Keratinocyte (primary cell): ENCODE data around the gene CPB1. TPM values are rescaled to one million over a fixed set of nuclear protein-coding genes. Genes with fewer than 3 reads are reported as not detected.
"Not testable (repeated sequence)": the region's sequence is repeated elsewhere in the genome, so short reads cannot be mapped to it uniquely, and the experiment has no call there.

Source experiments
- DNase-seq: peaks from one replicate; pipeline ENCODE4 v3.0.0-alpha.2; 2011; ENCODE audit warnings: low read depth, missing footprints, low spot score
- FAIRE-seq: peaks from 2 replicates; lab custom pipeline; 2011; peaks lifted over from hg19 to GRCh38; lab: Jason Lieb, UNC
- H2AFZ ChIP-seq: 2 replicates; pipeline ENCODE4 v1.6.0; 2012; ENCODE audit warnings: low read length, control low read depth, inconsistent platforms; ENCODE audit not compliant: control insufficient read depth
- H3K27ac ChIP-seq: 2 replicates; pipeline ENCODE4 v1.5.1; 2011; ENCODE audit warnings: low read length; ENCODE audit not compliant: control insufficient read depth, insufficient read depth
- H3K27me3 ChIP-seq: 3 replicates; pipeline ENCODE4 v1.6.0; 2011; ENCODE audit warnings: low read length; ENCODE audit not compliant: control insufficient read depth, insufficient read depth; ENCODE audit errors: extremely low read depth
- H3K36me3 ChIP-seq, 2 experiments: 2 replicates in 1 of 2; 3 replicates in 1 of 2; pipeline ENCODE4 v1.5.1; 2011; ENCODE audit warnings: low read length in 2 of 2, mild to moderate bottlenecking in 1 of 2; ENCODE audit not compliant: control insufficient read depth in 2 of 2, insufficient read depth in 2 of 2; ENCODE audit errors: extremely low read depth in 1 of 2
- H3K4me1 ChIP-seq: 3 replicates; pipeline ENCODE4 v1.5.1; 2011; ENCODE audit warnings: low read length; ENCODE audit not compliant: control insufficient read depth, insufficient read depth; ENCODE audit errors: extremely low read depth
- H3K4me2 ChIP-seq: 3 replicates; pipeline ENCODE4 v1.6.0; 2011; ENCODE audit warnings: low read depth, low read length; ENCODE audit not compliant: control insufficient read depth, insufficient read depth; ENCODE audit errors: extremely low read depth
- H3K4me3 ChIP-seq, 3 experiments: fragments of 200-600 bp in 1 of 3; sonication (generic) in 1 of 3; 2 replicates in 2 of 3; 3 replicates in 1 of 3; pipeline ENCODE4 v1.5.1; 2011 to 2016; ENCODE audit warnings: low read length in 3 of 3, mild to moderate bottlenecking in 3 of 3, control low read depth in 2 of 3, inconsistent platforms in 1 of 3, low read depth in 1 of 3, mixed read lengths in 1 of 3, mixed run types in 1 of 3, moderate library complexity in 1 of 3; ENCODE audit not compliant: control insufficient read depth in 2 of 3, insufficient read depth in 2 of 3; ENCODE audit errors: extremely low read depth in 1 of 3
- H3K79me2 ChIP-seq: 2 replicates; pipeline ENCODE4 v1.6.0; 2012; ENCODE audit warnings: low read length; ENCODE audit not compliant: control insufficient read depth, insufficient read depth
- H3K9ac ChIP-seq: 3 replicates; pipeline ENCODE4 v1.6.0; 2011; ENCODE audit warnings: low read length; ENCODE audit not compliant: control insufficient read depth, insufficient read depth; ENCODE audit errors: extremely low read depth
- H3K9me1 ChIP-seq: 3 replicates; pipeline ENCODE4 v1.6.0; 2011; ENCODE audit warnings: low read length; ENCODE audit not compliant: control insufficient read depth, insufficient read depth; ENCODE audit errors: extremely low read depth
- H3K9me3 ChIP-seq: 2 replicates; pipeline ENCODE4 v1.5.1; 2012; ENCODE audit warnings: low read depth, low read length; ENCODE audit not compliant: control insufficient read depth
- H4K20me1 ChIP-seq: 3 replicates; pipeline ENCODE4 v1.6.0; 2011; ENCODE audit warnings: low read length; ENCODE audit not compliant: control insufficient read depth, insufficient read depth; ENCODE audit errors: extremely low read depth
- CTCF ChIP-seq, 3 experiments: IDR thresholded peaks in 1 of 3; conservative IDR thresholded peaks in 1 of 3; optimal IDR thresholded peaks in 1 of 3; 2 replicates in 2 of 3; 3 replicates in 1 of 3; pipeline versions ENCODE3 to v1.5.1; 2011; ENCODE audit warnings: low read length in 3 of 3, mild to moderate bottlenecking in 3 of 3, moderate library complexity in 2 of 3, control low read depth in 1 of 3, inconsistent platforms in 1 of 3; ENCODE audit not compliant: insufficient read depth in 2 of 3; ENCODE audit errors: extremely low read depth in 1 of 3
- EZH2 ChIP-seq: IDR thresholded peaks from one replicate; pipeline ENCODE4 v1.6.1; 2012; ENCODE audit warnings: inconsistent platforms, mild to moderate bottlenecking, low read length, moderate library complexity
- dilution Hi-C: fragments of 300-500 bp; cut with MboI; formaldehyde crosslinking; loops from one replicate; pipeline ENCODE4 v1.7.0; 2020; ENCODE audit warnings: low sequenced_read_pairs; ENCODE audit not compliant: extremely low pct_ligation_motif_present
- polyA minus RNA-seq, 3 experiments: library from RNA; depleted of rRNA, polyadenylated mRNA; stranded (reverse); fragments of >200 nt; gene quantifications; 1 replicate in 1 of 3; 2 replicates in 1 of 3; 3 replicates in 1 of 3; pipeline ENCODE4 v1.2.3, GENCODE V29; 2011
- polyA plus RNA-seq, 5 experiments: library from polyadenylated mRNA; depleted of rRNA in 3 of 5; stranded (reverse) in 3 of 5; stranded (forward) in 1 of 5; unstranded in 1 of 5; fragments of >200 nt; gene quantifications; 1 replicate in 1 of 5; 2 replicates in 3 of 5; 3 replicates in 1 of 5; pipeline versions ENCODE4 v1.2.1 to v1.2.3, GENCODE V29; 2011 to 2012; ENCODE audit warnings: missing spikeins in 2 of 5, low read depth in 1 of 5, low replicate concordance in 1 of 5

Gene CPB1
- polyA plus RNA-seq: not detected in 3 replicates
- polyA plus RNA-seq (2011; ENCODE audit: low read depth): not detected
- not detected in 2 replicates for polyA plus RNA-seq (2011; cell fraction: cytosol; rRNA removed)
- not detected in 2 replicates for polyA plus RNA-seq (2011; cell fraction: nucleus; rRNA removed)
- not detected in 2 replicates for polyA plus RNA-seq (2012; ENCODE audit: low replicate concordance)
- polyA minus RNA-seq: not detected in 3 replicates
- polyA minus RNA-seq (2011; cell fraction: cytosol; rRNA and poly(A)+ RNA removed): not detected
- polyA minus RNA-seq (2011; cell fraction: nucleus; rRNA and poly(A)+ RNA removed): not detected in 2 replicates

GRCh38 chr3:148827585-148827984 is at the start of gene CPB1:
TSS of gene CPB1 (plus strand) at chr3:148827811. CDS start at chr3:148827824, 13 bp downstream.
- Histone ChIP-seq H3K27ac (no peak within 1 kb of the TSS), H3K4me1 (no peaks in the 10 kb centered on the region), H3K9ac (no peak within 1 kb of the TSS), H3K4me2 (no peak within 1 kb of the TSS), H3K9me3 (no peaks in the 10 kb centered on the region), H3K27me3 (no peaks in the 10 kb centered on the region), H2AFZ (no peak within 1 kb of the TSS), H3K9me1 (no peaks in the 10 kb centered on the region), H4K20me1 (no peaks in the 10 kb centered on the region), H3K36me3 (no peaks in the 10 kb centered on the region), H3K4me3 (no peak within 1 kb of the TSS), H3K79me2 (no peaks in the 10 kb centered on the region)
- no peak for DNase-seq
- TF ChIP-seq EZH2: no peak
- no peak for TF ChIP-seq CTCF (optimal IDR thresholded peaks at IDR 0.05 in 1 of 3, IDR thresholded peaks at IDR 0.05 in 1 of 3, conservative IDR thresholded peaks at IDR 0.05 in 1 of 3; ENCODE audit: extremely low read depth in 1 of 3, insufficient read depth in 2 of 3, low read length in 3 of 3)
- dilution Hi-C loops: no loop called here
- FAIRE-seq: no peak

- Histone ChIP-seq H3K9me3 (no peaks in the 10 kb centered on the region), H3K9ac (no peak overlapping the region), H4K20me1 (no peaks in the 10 kb centered on the region), H3K27me3 (no peaks in the 10 kb centered on the region), H3K4me1 (no peaks in the 10 kb centered on the region), H3K4me3 (no peak overlapping the region), H3K79me2 (no peaks in the 10 kb centered on the region), H3K27ac (no peak overlapping the region), H3K4me2 (no peak overlapping the region), H2AFZ (no peak overlapping the region), H3K9me1 (no peaks in the 10 kb centered on the region), H3K36me3 (no peaks in the 10 kb centered on the region)
- FAIRE-seq (no peak), DNase-seq (no peak)
- TF ChIP-seq EZH2: no peak
- no peak for TF ChIP-seq CTCF (optimal IDR thresholded peaks at IDR 0.05 in 1 of 3, IDR thresholded peaks at IDR 0.05 in 1 of 3, conservative IDR thresholded peaks at IDR 0.05 in 1 of 3; ENCODE audit: extremely low read depth in 1 of 3, insufficient read depth in 2 of 3, low read length in 3 of 3)
- dilution Hi-C loops: no loop called here
Measured at GRCh38 chr3:148778926-148779325, 48.7 kb upstream of the CPB1 start.

GRCh38 chr3:148785026-148785425 is 42.6 kb upstream of the CPB1 start:
- H3K36me3 ChIP-seq, H3K27ac ChIP-seq, H3K4me2 ChIP-seq, dilution Hi-C loops, H3K79me2 ChIP-seq, H3K9me3 ChIP-seq, H3K27me3 ChIP-seq, H4K20me1 ChIP-seq, H3K4me3 ChIP-seq, H3K4me1 ChIP-seq, DNase-seq, FAIRE-seq, H2AFZ ChIP-seq, H3K9ac ChIP-seq, H3K9me1 ChIP-seq: not testable (repeated sequence)

- H3K9me3 ChIP-seq, H3K4me3 ChIP-seq, H3K9ac ChIP-seq, H3K79me2 ChIP-seq, H3K27ac ChIP-seq, FAIRE-seq, H3K4me2 ChIP-seq, H2AFZ ChIP-seq, H3K9me1 ChIP-seq, H3K4me1 ChIP-seq, dilution Hi-C loops, H4K20me1 ChIP-seq, H3K36me3 ChIP-seq, H3K27me3 ChIP-seq, DNase-seq: not testable (repeated sequence)
Measured at GRCh38 chr3:148786159-148786558, 41.5 kb upstream of the CPB1 start.
